ENCODE results near the gene LTF. TPM values are rescaled to one million over a fixed set of nuclear protein-coding genes. Genes with fewer than 3 reads are reported as not detected.

LTF gene
- total and polyA plus RNA-seq, 9 of the 15 experiments (the other 6 are each of a cell fraction or from before 2014, with no cell fraction given), result 0.07 TPM; not detected in 8

DNA sequence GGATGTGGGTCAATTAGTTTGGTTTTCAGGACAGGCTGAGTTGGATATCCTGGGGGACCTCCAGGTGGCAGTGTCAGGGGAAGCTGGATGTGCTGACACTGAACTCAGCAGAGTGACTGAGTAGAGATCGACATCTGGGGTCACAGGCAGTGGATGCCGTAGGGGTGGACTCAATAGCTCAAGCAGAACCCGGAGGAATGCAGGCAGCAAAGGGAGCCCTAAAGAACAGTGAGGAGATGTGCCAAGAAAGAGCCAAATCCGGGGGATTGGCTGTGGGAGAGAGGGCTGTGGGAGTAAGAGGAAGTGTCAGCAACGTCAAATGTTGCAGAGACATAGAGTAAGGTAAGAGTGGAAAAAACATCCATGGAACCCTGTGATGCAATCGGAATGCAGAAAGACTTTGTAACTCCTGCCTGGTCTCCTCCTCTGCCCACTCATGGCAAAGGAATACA is 69.5 kb downstream of the LTF start (continued):
- TF ChIP-seq, protein P1, sequence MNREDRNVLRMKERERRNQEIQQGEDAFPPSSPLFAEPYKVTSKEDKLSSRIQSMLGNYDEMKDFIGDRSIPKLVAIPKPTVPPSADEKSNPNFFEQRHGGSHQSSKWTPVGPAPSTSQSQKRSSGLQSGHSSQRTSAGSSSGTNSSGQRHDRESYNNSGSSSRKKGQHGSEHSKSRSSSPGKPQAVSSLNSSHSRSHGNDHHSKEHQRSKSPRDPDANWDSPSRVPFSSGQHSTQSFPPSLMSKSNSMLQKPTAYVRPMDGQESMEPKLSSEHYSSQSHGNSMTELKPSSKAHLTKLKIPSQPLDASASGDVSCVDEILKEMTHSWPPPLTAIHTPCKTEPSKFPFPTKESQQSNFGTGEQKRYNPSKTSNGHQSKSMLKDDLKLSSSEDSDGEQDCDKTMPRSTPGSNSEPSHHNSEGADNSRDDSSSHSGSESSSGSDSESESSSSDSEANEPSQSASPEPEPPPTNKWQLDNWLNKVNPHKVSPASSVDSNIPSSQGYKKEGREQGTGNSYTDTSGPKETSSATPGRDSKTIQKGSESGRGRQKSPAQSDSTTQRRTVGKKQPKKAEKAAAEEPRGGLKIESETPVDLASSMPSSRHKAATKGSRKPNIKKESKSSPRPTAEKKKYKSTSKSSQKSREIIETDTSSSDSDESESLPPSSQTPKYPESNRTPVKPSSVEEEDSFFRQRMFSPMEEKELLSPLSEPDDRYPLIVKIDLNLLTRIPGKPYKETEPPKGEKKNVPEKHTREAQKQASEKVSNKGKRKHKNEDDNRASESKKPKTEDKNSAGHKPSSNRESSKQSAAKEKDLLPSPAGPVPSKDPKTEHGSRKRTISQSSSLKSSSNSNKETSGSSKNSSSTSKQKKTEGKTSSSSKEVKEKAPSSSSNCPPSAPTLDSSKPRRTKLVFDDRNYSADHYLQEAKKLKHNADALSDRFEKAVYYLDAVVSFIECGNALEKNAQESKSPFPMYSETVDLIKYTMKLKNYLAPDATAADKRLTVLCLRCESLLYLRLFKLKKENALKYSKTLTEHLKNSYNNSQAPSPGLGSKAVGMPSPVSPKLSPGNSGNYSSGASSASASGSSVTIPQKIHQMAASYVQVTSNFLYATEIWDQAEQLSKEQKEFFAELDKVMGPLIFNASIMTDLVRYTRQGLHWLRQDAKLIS (CRISPR knock-in tag; IDR thresholded peaks at IDR 0.05), result no peak
- TF ChIP-seq, protein P2, sequence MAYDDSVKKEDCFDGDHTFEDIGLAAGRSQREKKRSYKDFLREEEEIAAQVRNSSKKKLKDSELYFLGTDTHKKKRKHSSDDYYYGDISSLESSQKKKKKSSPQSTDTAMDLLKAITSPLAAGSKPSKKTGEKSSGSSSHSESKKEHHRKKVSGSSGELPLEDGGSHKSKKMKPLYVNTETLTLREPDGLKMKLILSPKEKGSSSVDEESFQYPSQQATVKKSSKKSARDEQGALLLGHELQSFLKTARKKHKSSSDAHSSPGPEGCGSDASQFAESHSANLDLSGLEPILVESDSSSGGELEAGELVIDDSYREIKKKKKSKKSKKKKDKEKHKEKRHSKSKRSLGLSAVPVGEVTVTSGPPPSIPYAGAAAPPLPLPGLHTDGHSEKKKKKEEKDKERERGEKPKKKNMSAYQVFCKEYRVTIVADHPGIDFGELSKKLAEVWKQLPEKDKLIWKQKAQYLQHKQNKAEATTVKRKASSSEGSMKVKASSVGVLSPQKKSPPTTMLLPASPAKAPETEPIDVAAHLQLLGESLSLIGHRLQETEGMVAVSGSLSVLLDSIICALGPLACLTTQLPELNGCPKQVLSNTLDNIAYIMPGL (CRISPR knock-in tag; IDR thresholded peaks at IDR 0.05), result no peak
- TF ChIP-seq KDM5B (IDR thresholded peaks at IDR 0.05; ENCODE audit: insufficient replicate concordance, low read depth, low read length) (no peak), BRCA1 (IDR thresholded peaks at IDR 0.05) (no peak), BRCA1 (CRISPR knock-in tag; IDR thresholded peaks at IDR 0.05) (no peak), ZNF699 (CRISPR knock-in tag; IDR thresholded peaks at IDR 0.05; ENCODE audit: insufficient replicate concordance) (no peak), SPI1 (IDR thresholded peaks at IDR 0.05; ENCODE audit: borderline replicate concordance, low read depth, low read length) (peak; percentile 70; the same call in 1 of the 2 replicates), U2AF1 (optimal IDR thresholded peaks at IDR 0.05; ENCODE audit: low read depth, low read length) (no peak), NR3C1 (CRISPR knock-in tag; IDR thresholded peaks at IDR 0.05) (no peak), ZKSCAN8 (CRISPR knock-in tag; IDR thresholded peaks at IDR 0.05) (no peak), ZNF263 (CRISPR knock-in tag; IDR thresholded peaks at IDR 0.05; ENCODE audit: borderline replicate concordance) (0 out of 2 replicates have a peak, but pooled peaks have one; percentile 11), ZNF12 (CRISPR knock-in tag; IDR thresholded peaks at IDR 0.05) (no peak), ZNF551 (CRISPR knock-in tag; IDR thresholded peaks at IDR 0.05) (no peak), MED1 (CRISPR knock-in tag; IDR thresholded peaks at IDR 0.05; ENCODE audit: borderline replicate concordance) (no peak)
- TF ChIP-seq, protein P3, sequence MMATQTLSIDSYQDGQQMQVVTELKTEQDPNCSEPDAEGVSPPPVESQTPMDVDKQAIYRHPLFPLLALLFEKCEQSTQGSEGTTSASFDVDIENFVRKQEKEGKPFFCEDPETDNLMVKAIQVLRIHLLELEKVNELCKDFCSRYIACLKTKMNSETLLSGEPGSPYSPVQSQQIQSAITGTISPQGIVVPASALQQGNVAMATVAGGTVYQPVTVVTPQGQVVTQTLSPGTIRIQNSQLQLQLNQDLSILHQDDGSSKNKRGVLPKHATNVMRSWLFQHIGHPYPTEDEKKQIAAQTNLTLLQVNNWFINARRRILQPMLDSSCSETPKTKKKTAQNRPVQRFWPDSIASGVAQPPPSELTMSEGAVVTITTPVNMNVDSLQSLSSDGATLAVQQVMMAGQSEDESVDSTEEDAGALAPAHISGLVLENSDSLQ (IDR thresholded peaks at IDR 0.05), result peak; percentile 56
- TF ChIP-seq, protein P4, sequence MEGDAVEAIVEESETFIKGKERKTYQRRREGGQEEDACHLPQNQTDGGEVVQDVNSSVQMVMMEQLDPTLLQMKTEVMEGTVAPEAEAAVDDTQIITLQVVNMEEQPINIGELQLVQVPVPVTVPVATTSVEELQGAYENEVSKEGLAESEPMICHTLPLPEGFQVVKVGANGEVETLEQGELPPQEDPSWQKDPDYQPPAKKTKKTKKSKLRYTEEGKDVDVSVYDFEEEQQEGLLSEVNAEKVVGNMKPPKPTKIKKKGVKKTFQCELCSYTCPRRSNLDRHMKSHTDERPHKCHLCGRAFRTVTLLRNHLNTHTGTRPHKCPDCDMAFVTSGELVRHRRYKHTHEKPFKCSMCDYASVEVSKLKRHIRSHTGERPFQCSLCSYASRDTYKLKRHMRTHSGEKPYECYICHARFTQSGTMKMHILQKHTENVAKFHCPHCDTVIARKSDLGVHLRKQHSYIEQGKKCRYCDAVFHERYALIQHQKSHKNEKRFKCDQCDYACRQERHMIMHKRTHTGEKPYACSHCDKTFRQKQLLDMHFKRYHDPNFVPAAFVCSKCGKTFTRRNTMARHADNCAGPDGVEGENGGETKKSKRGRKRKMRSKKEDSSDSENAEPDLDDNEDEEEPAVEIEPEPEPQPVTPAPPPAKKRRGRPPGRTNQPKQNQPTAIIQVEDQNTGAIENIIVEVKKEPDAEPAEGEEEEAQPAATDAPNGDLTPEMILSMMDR (IDR thresholded peaks at IDR 0.05 in 2 of 3, conservative IDR thresholded peaks at IDR 0.05 in 1 of 3; ENCODE audit: insufficient read depth in 2 of 3, low read depth in 1 of 3, low read length in 3 of 3), result peak; percentile 57 to 65 (median 63)

Measured in K562 (cell line).